ENCODE results near the gene PTPRG.

DNA sequence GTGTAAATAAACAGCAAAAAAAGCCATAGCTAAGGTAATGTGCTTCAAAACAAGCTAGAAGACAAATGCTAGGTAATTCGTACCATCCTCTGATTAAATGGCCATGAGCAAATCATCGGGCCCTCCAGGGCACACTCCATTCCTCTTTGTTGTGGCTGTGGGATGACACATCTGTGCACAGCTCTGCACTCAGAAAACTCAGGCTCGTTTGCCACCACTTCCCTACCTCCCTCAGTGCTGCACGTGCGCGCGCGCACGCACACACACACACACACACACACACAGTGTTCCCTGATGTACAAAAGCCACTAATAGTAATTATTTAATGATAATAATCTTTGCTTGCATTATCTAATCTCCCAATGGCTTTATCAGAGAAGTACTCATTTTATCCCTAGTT lies 475.4 kb downstream of the PTPRG start:
- TF ChIP-seq EZH2 (IDR thresholded peaks at IDR 0.05; ENCODE audit: low read depth, unreplicated experiment) = no peak
- TF ChIP-seq POLR2AphosphoS5 (IDR thresholded peaks at IDR 0.05; ENCODE audit: low read depth) = no peak
- TF ChIP-seq, protein P1, sequence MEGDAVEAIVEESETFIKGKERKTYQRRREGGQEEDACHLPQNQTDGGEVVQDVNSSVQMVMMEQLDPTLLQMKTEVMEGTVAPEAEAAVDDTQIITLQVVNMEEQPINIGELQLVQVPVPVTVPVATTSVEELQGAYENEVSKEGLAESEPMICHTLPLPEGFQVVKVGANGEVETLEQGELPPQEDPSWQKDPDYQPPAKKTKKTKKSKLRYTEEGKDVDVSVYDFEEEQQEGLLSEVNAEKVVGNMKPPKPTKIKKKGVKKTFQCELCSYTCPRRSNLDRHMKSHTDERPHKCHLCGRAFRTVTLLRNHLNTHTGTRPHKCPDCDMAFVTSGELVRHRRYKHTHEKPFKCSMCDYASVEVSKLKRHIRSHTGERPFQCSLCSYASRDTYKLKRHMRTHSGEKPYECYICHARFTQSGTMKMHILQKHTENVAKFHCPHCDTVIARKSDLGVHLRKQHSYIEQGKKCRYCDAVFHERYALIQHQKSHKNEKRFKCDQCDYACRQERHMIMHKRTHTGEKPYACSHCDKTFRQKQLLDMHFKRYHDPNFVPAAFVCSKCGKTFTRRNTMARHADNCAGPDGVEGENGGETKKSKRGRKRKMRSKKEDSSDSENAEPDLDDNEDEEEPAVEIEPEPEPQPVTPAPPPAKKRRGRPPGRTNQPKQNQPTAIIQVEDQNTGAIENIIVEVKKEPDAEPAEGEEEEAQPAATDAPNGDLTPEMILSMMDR (conservative IDR thresholded peaks at IDR 0.05; ENCODE audit: low read depth in 2 of 2) = no peak
- no peak for TF ChIP-seq NANOG (IDR thresholded peaks at IDR 0.05; ENCODE audit: borderline replicate concordance)
- no peak for TF ChIP-seq CREB1 (CRISPR knock-in tag; IDR thresholded peaks at IDR 0.05; ENCODE audit: low read depth)
- TF ChIP-seq, protein P2, sequence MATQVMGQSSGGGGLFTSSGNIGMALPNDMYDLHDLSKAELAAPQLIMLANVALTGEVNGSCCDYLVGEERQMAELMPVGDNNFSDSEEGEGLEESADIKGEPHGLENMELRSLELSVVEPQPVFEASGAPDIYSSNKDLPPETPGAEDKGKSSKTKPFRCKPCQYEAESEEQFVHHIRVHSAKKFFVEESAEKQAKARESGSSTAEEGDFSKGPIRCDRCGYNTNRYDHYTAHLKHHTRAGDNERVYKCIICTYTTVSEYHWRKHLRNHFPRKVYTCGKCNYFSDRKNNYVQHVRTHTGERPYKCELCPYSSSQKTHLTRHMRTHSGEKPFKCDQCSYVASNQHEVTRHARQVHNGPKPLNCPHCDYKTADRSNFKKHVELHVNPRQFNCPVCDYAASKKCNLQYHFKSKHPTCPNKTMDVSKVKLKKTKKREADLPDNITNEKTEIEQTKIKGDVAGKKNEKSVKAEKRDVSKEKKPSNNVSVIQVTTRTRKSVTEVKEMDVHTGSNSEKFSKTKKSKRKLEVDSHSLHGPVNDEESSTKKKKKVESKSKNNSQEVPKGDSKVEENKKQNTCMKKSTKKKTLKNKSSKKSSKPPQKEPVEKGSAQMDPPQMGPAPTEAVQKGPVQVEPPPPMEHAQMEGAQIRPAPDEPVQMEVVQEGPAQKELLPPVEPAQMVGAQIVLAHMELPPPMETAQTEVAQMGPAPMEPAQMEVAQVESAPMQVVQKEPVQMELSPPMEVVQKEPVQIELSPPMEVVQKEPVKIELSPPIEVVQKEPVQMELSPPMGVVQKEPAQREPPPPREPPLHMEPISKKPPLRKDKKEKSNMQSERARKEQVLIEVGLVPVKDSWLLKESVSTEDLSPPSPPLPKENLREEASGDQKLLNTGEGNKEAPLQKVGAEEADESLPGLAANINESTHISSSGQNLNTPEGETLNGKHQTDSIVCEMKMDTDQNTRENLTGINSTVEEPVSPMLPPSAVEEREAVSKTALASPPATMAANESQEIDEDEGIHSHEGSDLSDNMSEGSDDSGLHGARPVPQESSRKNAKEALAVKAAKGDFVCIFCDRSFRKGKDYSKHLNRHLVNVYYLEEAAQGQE (IDR thresholded peaks at IDR 0.05; ENCODE audit: unreplicated experiment) = no peak
- no peak for TF ChIP-seq EZH2phosphoT487 (IDR thresholded peaks at IDR 0.05; ENCODE audit: unreplicated experiment)
- TF ChIP-seq, protein P3, sequence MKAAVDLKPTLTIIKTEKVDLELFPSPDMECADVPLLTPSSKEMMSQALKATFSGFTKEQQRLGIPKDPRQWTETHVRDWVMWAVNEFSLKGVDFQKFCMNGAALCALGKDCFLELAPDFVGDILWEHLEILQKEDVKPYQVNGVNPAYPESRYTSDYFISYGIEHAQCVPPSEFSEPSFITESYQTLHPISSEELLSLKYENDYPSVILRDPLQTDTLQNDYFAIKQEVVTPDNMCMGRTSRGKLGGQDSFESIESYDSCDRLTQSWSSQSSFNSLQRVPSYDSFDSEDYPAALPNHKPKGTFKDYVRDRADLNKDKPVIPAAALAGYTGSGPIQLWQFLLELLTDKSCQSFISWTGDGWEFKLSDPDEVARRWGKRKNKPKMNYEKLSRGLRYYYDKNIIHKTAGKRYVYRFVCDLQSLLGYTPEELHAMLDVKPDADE (IDR thresholded peaks at IDR 0.05) = no peak
- no peak for TF ChIP-seq STAT1 (IDR thresholded peaks at IDR 0.05; ENCODE audit: unreplicated experiment)
- TF ChIP-seq ZNF331 (CRISPR knock-in tag; IDR thresholded peaks at IDR 0.05; ENCODE audit: low read depth) = no peak
- no peak for TF ChIP-seq JUNB (IDR thresholded peaks at IDR 0.05; ENCODE audit: unreplicated experiment)
- no peak for TF ChIP-seq ZNF114 (CRISPR knock-in tag; IDR thresholded peaks at IDR 0.05)
- TF ChIP-seq, protein P4, sequence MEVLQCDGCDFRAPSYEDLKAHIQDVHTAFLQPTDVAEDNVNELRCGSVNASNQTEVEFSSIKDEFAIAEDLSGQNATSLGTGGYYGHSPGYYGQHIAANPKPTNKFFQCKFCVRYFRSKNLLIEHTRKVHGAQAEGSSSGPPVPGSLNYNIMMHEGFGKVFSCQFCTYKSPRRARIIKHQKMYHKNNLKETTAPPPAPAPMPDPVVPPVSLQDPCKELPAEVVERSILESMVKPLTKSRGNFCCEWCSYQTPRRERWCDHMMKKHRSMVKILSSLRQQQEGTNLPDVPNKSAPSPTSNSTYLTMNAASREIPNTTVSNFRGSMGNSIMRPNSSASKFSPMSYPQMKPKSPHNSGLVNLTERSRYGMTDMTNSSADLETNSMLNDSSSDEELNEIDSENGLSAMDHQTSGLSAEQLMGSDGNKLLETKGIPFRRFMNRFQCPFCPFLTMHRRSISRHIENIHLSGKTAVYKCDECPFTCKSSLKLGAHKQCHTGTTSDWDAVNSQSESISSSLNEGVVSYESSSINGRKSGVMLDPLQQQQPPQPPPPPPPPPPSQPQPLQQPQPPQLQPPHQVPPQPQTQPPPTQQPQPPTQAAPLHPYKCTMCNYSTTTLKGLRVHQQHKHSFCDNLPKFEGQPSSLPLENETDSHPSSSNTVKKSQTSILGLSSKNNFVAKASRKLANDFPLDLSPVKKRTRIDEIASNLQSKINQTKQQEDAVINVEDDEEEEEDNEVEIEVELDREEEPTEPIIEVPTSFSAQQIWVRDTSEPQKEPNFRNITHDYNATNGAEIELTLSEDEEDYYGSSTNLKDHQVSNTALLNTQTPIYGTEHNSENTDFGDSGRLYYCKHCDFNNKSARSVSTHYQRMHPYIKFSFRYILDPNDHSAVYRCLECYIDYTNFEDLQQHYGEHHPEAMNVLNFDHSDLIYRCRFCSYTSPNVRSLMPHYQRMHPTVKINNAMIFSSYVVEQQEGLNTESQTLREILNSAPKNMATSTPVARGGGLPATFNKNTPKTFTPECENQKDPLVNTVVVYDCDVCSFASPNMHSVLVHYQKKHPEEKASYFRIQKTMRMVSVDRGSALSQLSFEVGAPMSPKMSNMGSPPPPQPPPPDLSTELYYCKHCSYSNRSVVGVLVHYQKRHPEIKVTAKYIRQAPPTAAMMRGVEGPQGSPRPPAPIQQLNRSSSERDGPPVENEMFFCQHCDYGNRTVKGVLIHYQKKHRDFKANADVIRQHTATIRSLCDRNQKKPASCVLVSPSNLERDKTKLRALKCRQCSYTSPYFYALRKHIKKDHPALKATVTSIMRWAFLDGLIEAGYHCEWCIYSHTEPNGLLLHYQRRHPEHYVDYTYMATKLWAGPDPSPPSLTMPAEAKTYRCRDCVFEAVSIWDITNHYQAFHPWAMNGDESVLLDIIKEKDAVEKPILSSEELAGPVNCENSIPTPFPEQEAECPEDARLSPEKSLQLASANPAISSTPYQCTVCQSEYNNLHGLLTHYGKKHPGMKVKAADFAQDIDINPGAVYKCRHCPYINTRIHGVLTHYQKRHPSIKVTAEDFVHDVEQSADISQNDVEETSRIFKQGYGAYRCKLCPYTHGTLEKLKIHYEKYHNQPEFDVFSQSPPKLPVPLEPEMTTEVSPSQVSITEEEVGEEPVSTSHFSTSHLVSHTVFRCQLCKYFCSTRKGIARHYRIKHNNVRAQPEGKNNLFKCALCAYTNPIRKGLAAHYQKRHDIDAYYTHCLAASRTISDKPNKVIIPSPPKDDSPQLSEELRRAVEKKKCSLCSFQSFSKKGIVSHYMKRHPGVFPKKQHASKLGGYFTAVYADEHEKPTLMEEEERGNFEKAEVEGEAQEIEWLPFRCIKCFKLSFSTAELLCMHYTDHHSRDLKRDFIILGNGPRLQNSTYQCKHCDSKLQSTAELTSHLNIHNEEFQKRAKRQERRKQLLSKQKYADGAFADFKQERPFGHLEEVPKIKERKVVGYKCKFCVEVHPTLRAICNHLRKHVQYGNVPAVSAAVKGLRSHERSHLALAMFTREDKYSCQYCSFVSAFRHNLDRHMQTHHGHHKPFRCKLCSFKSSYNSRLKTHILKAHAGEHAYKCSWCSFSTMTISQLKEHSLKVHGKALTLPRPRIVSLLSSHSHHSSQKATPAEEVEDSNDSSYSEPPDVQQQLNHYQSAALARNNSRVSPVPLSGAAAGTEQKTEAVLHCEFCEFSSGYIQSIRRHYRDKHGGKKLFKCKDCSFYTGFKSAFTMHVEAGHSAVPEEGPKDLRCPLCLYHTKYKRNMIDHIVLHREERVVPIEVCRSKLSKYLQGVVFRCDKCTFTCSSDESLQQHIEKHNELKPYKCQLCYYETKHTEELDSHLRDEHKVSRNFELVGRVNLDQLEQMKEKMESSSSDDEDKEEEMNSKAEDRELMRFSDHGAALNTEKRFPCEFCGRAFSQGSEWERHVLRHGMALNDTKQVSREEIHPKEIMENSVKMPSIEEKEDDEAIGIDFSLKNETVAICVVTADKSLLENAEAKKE (CRISPR knock-in tag; IDR thresholded peaks at IDR 0.05) = no peak

Measured in GM23338 (cell line).